GM12878 (cell line): ENCODE measurements around the gene DTX3. TPM values are rescaled to one million over a fixed set of nuclear protein-coding genes. Genes with fewer than 3 reads are reported as not detected.

Experiments
- ATAC-seq: fragments of 200-7000 bp; cut with Tn5 transposase; 3 replicates; pipeline ENCODE4 v1.9.1; 2020; ENCODE audit warnings: mild to moderate bottlenecking, moderate library complexity
- BruUV-seq: library from RNA; stranded (reverse); fragments of 400-500 nt; replicated peaks from 2 replicates; lab custom pipeline; 2021; lab: Mats Ljungman, UMichigan
- CTCF ChIA-PET: fragments of 300-600 bp; sonication (Branson Sonifier 250); formaldehyde crosslinking; extraction: SDS; loops from one replicate; lab custom pipeline; 2021; ENCODE audit warnings: inconsistent platforms; lab: Yijun Ruan, JAX
- POLR2A ChIA-PET: fragments of 350-600 bp; formaldehyde crosslinking; extraction: SDS; loops from one replicate; lab custom pipeline; 2021; ENCODE audit warnings: inconsistent platforms; lab: Charles Lee
- RAD21 ChIA-PET: fragments of 300-600 bp; sonication (Branson Sonifier 250); formaldehyde crosslinking; loops from one replicate; lab custom pipeline; 2023; ENCODE audit warnings: antibody characterized with exemption; ENCODE audit not compliant: unreplicated experiment; lab: Charles Lee
- SMC1A ChIA-PET: fragments of 300-600 bp; sonication (Branson Sonifier 250); formaldehyde crosslinking; loops from one replicate; lab custom pipeline; 2023; ENCODE audit not compliant: unreplicated experiment, uncharacterized antibody; lab: Charles Lee
- DNase-seq: peaks from one replicate; pipeline ENCODE4 v3.0.0-alpha.2; 2011; ENCODE audit warnings: low read depth, low spot score
- FAIRE-seq: peaks from 3 replicates; lab custom pipeline; 2011; peaks lifted over from hg19 to GRCh38; lab: Jason Lieb, UNC
- H2AFZ ChIP-seq: 2 replicates; pipeline ENCODE4 v1.6.0; 2011; ENCODE audit warnings: low read depth, low read length, control low read depth; ENCODE audit not compliant: control insufficient read depth
- H3K27ac ChIP-seq: 2 replicates; pipeline ENCODE4 v1.5.1; 2011; ENCODE audit warnings: control low read depth; ENCODE audit not compliant: control insufficient read depth, insufficient read depth
- H3K27me3 ChIP-seq, 2 experiments: replicated peaks in 1 of 2; 2 replicates each; pipeline versions ENCODE4 v1.6.0 to v1.6.1; 2011; ENCODE audit warnings: low read length in 1 of 2; ENCODE audit not compliant: control insufficient read depth in 2 of 2, insufficient read depth in 2 of 2
- H3K36me3 ChIP-seq, 2 experiments: 2 replicates each; pipeline ENCODE4 v1.5.1; 2011; ENCODE audit warnings: low read length in 1 of 2; ENCODE audit not compliant: control insufficient read depth in 2 of 2, insufficient read depth in 2 of 2
- H3K4me1 ChIP-seq: 2 replicates; pipeline ENCODE4 v1.6.1; 2011; ENCODE audit warnings: mild to moderate bottlenecking, low read length, moderate library complexity, mixed read lengths; ENCODE audit not compliant: control insufficient read depth, insufficient read depth
- H3K4me2 ChIP-seq: 2 replicates; pipeline ENCODE4 v1.6.0; 2011; ENCODE audit warnings: control low read depth; ENCODE audit not compliant: control insufficient read depth, insufficient read depth
- H3K4me3 ChIP-seq: fragments of 200-600 bp; sonication (generic); 2 replicates; pipeline ENCODE4 v1.5.1; 2016
- H3K79me2 ChIP-seq: 2 replicates; pipeline ENCODE4 v1.6.0; 2011; ENCODE audit warnings: low read length; ENCODE audit not compliant: control insufficient read depth, insufficient read depth
- H3K9ac ChIP-seq: 2 replicates; pipeline ENCODE4 v1.8.0; 2011; ENCODE audit warnings: low read length, control low read depth, mixed read lengths; ENCODE audit not compliant: control insufficient read depth, insufficient read depth
- H3K9me3 ChIP-seq: replicated peaks from 3 replicates; pipeline ENCODE4 v1.5.1; 2011; ENCODE audit warnings: mild to moderate bottlenecking, low read length; ENCODE audit not compliant: control insufficient read depth, insufficient read depth
- H4K20me1 ChIP-seq: 2 replicates; pipeline ENCODE4 v1.6.0; 2011; ENCODE audit not compliant: control insufficient read depth, insufficient read depth
- LARP7 ChIP-seq: fragments of 450-650 bp; IDR thresholded peaks from 2 replicates; pipeline ENCODE4 v1.6.1; 2017; ENCODE audit warnings: mild to moderate bottlenecking
- RAD21 ChIP-seq: IDR thresholded peaks from 2 replicates; pipeline ENCODE4 v1.6.1; 2011; ENCODE audit warnings: mild to moderate bottlenecking, low read depth, low read length, moderate library complexity; ENCODE audit not compliant: insufficient read depth
- RBBP5 ChIP-seq: fragments of 200-600 bp; sonication (generic); conservative IDR thresholded peaks from 2 replicates; pipeline ENCODE4 v1.6.1; 2016
- RCOR1 ChIP-seq: conservative IDR thresholded peaks from 2 replicates; pipeline ENCODE4 v1.6.1; 2012; ENCODE audit warnings: low read depth, low read length, improper control_type of control experiment
- SMARCA5 ChIP-seq: fragments of 450-650 bp; IDR thresholded peaks from 2 replicates; pipeline ENCODE4 v1.6.1; 2017; ENCODE audit warnings: mild to moderate bottlenecking
- WGBS: methylation state at CpG from one replicate; pipeline ENCODE4 v1.1.6; 2016; ENCODE audit warnings: low lambda C conversion rate; ENCODE audit not compliant: insufficient replicate concordance, insufficient coverage; ENCODE audit errors: missing lambda C conversion rate; 5-methylcytosine and 5-hydroxymethylcytosine counted together
- in situ Hi-C: fragments of 300-500 bp; cut with MboI; formaldehyde crosslinking; loops from 9 replicates; pipeline ENCODE4 v1.14.3; 2018; ENCODE audit warnings: mixed read lengths
- intact Hi-C: fragments of 100-400 bp; cut with micrococcal nuclease; formaldehyde crosslinking; loops from one replicate; pipeline ENCODE4 v1.14.2; 2022; ENCODE audit not compliant: unreplicated experiment
- polyA plus RNA-seq, 11 experiments: library from polyadenylated mRNA; depleted of rRNA in 4 of 11; unstranded in 6 of 11; stranded (reverse) in 5 of 11; fragments of >200 nt; fragmentation: Nextera tagmentation in 4 of 11; fragmentation: Illumina TruSeq in 1 of 11; extraction: Ambion mirVana in 4 of 11; extraction: Trizol in 1 of 11; gene quantifications; 1 replicate in 1 of 11; 2 replicates in 10 of 11; pipeline versions ENCODE4 v1.2.1 to v1.2.3, GENCODE V29; 2011 to 2016; ENCODE audit warnings: inconsistent platforms in 2 of 11, missing spikeins in 2 of 11, low read depth in 1 of 11
- total RNA-seq, 4 experiments: library from RNA; depleted of rRNA in 3 of 4; stranded (reverse); fragments of >200 nt in 3 of 4; fragmentation: Illumina TruSeq in 1 of 4; extraction: Trizol in 1 of 4; gene quantifications; 2 replicates each; pipeline versions ENCODE4 v1.2.1 to v1.2.3, GENCODE V29; 2013 to 2021
- TF ChIP-seq, protein P1 (sequence below): fragments of 450-650 bp; IDR thresholded peaks from 2 replicates; pipeline ENCODE4 v1.6.1; 2016; ENCODE audit warnings: mild to moderate bottlenecking
- TF ChIP-seq, protein P2 (sequence below): IDR thresholded peaks from 2 replicates; pipeline ENCODE4 v1.6.1; 2011; ENCODE audit warnings: low read depth, mild to moderate bottlenecking, low read length, moderate library complexity, borderline replicate concordance; ENCODE audit errors: extremely low read depth

The DTX3 gene
- total and polyA plus RNA-seq, 10 of the 15 experiments (the other 5 are each of a cell fraction or from before 2014, with no cell fraction given), result 1.1 to 13.6 (median 5.6) TPM

DNA sequence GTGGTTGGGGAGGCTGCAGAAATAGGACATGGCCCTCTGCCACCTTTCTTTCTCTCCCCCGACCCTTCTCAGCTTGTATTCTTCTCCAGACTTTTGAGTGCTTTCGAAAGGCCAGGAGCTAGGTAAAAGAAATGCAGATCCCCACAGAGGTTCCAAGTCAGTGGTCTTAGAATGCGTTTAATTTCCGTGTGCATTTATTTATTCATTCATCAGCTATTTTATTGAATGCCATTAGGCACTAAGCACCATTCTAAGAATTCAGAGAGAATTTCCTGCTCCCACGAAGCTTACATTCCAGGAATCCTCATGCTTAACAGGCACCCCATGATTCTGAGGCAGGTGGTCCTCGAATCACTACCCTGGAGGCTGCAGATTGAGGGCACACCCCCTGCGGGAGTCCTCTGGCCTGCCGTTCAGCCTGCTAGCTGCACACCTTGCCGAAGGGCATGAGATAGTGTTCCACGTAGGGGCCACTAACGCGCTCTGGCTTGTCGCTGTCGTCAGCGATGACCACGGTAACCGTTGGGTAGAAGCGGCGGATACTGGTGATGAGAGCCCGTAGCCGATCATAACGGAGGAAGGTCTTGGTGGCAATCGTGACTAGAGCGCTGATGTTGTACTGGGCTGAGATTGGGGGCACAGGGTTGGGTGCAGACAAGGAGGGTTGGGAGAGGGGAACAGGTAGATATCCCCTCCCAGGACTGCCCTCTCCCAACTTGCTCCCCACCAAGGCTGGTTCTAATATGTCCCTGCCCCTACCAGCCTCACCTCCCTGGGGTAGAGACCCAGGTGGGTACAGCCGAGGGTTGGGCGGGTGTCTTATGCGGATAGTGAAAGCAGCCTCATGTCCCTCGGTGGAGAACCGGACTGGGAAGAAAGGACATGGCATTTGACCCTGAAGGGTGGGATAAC lies 23.9 kb downstream of the DTX3 start:
- ChIA-PET CTCF (interaction anchor here (1.5 to 4.2 kb wide), 2 partner anchors 10 to 44 kb away, joined by 4 to 17 read pairs; no protein-coding TSS in a partner anchor), RAD21 (no interaction called here), POLR2A (no interaction called here), SMC1A (interaction anchor here (1.2 to 1.5 kb wide), 3 partner anchors 11 to 14 kb away, joined by 3 to 4 read pairs (median 3); no protein-coding TSS in a partner anchor)
- no peaks in the 10 kb centered on the region for H3K36me3 ChIP-seq
- TF ChIP-seq SMARCA5 (no peak), LARP7 (no peak), RCOR1 (no peak), RBBP5 (no peak), RAD21 (no peak)
- TF ChIP-seq, protein P1, sequence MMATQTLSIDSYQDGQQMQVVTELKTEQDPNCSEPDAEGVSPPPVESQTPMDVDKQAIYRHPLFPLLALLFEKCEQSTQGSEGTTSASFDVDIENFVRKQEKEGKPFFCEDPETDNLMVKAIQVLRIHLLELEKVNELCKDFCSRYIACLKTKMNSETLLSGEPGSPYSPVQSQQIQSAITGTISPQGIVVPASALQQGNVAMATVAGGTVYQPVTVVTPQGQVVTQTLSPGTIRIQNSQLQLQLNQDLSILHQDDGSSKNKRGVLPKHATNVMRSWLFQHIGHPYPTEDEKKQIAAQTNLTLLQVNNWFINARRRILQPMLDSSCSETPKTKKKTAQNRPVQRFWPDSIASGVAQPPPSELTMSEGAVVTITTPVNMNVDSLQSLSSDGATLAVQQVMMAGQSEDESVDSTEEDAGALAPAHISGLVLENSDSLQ, result no peak
- TF ChIP-seq, protein P2, sequence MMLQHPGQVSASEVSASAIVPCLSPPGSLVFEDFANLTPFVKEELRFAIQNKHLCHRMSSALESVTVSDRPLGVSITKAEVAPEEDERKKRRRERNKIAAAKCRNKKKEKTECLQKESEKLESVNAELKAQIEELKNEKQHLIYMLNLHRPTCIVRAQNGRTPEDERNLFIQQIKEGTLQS, result no peak
- no TSS peak for BruUV-seq
- in situ Hi-C loops, result no loop called here
- 77% methylated on average over 29 of the region's 29 CpGs for WGBS
- H3K9me3 ChIP-seq, result no peaks in the 10 kb centered on the region
- H2AFZ ChIP-seq, result no peak overlapping the region
- intact Hi-C loops, result no loop called here
- H4K20me1 ChIP-seq, result no peaks in the 10 kb centered on the region
- no peak overlapping the region for H3K4me2 ChIP-seq
- no peak overlapping the region for H3K9ac ChIP-seq
- no peaks in the 10 kb centered on the region for H3K79me2 ChIP-seq
- DNase-seq (no peak), ATAC-seq (no peak), FAIRE-seq (no peak)
- no peak overlapping the region for H3K4me3 ChIP-seq
- H3K27ac ChIP-seq, result no peak overlapping the region
- H3K4me1 ChIP-seq, result no peaks in the 10 kb centered on the region
- H3K27me3 ChIP-seq, result peaks cover 23 to 26% of the 10 kb centered on the region in 2 experiments
